ENCODE results near the gene RPTOR. TPM values are rescaled to one million over a fixed set of nuclear protein-coding genes. Genes with fewer than 3 reads are reported as not detected.
"Not testable (repeated sequence)": the region's sequence is repeated elsewhere in the genome, so short reads cannot be mapped to it uniquely, and the experiment has no call there.

RPTOR gene
- polyA plus RNA-seq, 4 donors: 3.2 to 16.5 (median 10.1) TPM

DNA sequence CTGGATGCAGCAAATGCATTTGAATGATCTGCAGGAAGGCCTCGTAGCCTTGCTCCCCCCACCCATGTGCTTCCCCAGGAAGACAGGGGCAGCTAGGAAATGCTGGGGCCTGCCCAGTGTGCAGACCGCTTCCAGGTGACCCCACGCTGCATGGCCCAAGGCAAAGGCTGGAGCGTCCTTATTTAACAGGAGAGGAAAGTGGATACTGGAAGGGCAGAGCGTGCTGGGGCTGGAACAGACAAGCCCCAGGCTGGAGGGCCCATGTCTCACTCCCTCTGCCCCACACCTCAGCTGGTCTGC, 42.1 kb upstream of the RPTOR start:
- no peaks in the 10 kb centered on the region for H3K9me3 ChIP-seq (ENCODE audit: control insufficient read depth in 2 of 2, insufficient read depth in 1 of 2, low read depth in 1 of 2, low read length in 1 of 2)
- H3K27me3 ChIP-seq (ENCODE audit: control insufficient read depth in 3 of 3, insufficient read depth in 3 of 3, low read length in 3 of 3): peaks cover 0 to 31% (median 0%) of the 10 kb centered on the region in 3 donors
- H3K27ac ChIP-seq (ENCODE audit: low read depth in 1 of 3, low read length in 2 of 3): no peak overlapping the region
- 72 to 85% (median 74%) methylated on average over 5 of the region's 5 CpGs for WGBS, 3 donors
- no peaks in the 10 kb centered on the region for H3K4me1 ChIP-seq (ENCODE audit: control insufficient read depth in 3 of 3, insufficient read depth in 2 of 3, low read depth in 1 of 3, low read length in 2 of 3)
- no peak for DNase-seq
- no peak for FAIRE-seq
- no peaks in the 10 kb centered on the region for H3K36me3 ChIP-seq (ENCODE audit: control insufficient read depth in 3 of 3, insufficient read depth in 2 of 3, low read depth in 1 of 3, low read length in 3 of 3)
- H3K4me3 ChIP-seq (ENCODE audit: low read depth in 1 of 3, low read length in 3 of 3): no peak overlapping the region

DNA sequence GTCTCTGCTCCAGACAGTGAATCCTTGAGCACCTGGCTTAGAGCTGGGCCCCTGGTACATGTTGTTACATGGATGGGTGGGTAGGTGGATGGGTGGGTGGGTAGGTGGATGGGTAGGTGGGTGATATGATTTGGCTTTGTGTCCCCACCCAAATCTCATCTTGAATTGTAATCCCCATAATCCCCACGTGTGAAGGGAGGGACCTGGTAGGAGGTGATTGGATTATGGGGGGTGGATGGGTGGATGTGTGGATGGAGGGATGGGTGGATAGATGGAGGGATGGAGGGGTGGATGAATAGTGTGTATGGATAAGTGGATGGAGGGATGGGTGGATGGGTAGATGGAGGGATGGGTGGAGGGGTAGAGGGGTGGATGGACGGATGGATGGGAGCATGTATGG, 41.6 kb upstream of the RPTOR start:
- H3K9me3 ChIP-seq (ENCODE audit: control insufficient read depth in 2 of 2, insufficient read depth in 1 of 2, low read depth in 1 of 2, low read length in 1 of 2): no peaks in the 10 kb centered on the region
- WGBS, 3 donors: 57 to 80% (median 78%) methylated on average over 2 of the region's 2 CpGs
- no peak overlapping the region for H3K4me3 ChIP-seq (ENCODE audit: low read depth in 1 of 3, low read length in 3 of 3)
- no peak for DNase-seq
- H3K36me3 ChIP-seq (ENCODE audit: control insufficient read depth in 3 of 3, insufficient read depth in 2 of 3, low read depth in 1 of 3, low read length in 3 of 3): no peaks in the 10 kb centered on the region
- H3K27me3 ChIP-seq (ENCODE audit: control insufficient read depth in 3 of 3, insufficient read depth in 3 of 3, low read length in 3 of 3): peaks cover 0 to 31% (median 0%) of the 10 kb centered on the region in 3 donors
- H3K27ac ChIP-seq (ENCODE audit: low read depth in 1 of 3, low read length in 2 of 3): no peak overlapping the region
- no peaks in the 10 kb centered on the region for H3K4me1 ChIP-seq (ENCODE audit: control insufficient read depth in 3 of 3, insufficient read depth in 2 of 3, low read depth in 1 of 3, low read length in 2 of 3)
- FAIRE-seq: no peak

GRCh38 chr17:80503921-80504320, 40.7 kb upstream of the RPTOR start:
- Histone ChIP-seq H3K9me3 (ENCODE audit: control insufficient read depth in 2 of 2, insufficient read depth in 1 of 2, low read depth in 1 of 2, low read length in 1 of 2) (no peaks in the 10 kb centered on the region), H3K27ac (ENCODE audit: low read depth in 1 of 3, low read length in 2 of 3) (no peak overlapping the region), H3K27me3 (ENCODE audit: control insufficient read depth in 3 of 3, insufficient read depth in 3 of 3, low read length in 3 of 3) (peaks cover 0 to 29% (median 0%) of the 10 kb centered on the region in 3 donors), H3K36me3 (ENCODE audit: control insufficient read depth in 3 of 3, insufficient read depth in 2 of 3, low read depth in 1 of 3, low read length in 3 of 3) (no peaks in the 10 kb centered on the region), H3K4me1 (ENCODE audit: control insufficient read depth in 3 of 3, insufficient read depth in 2 of 3, low read depth in 1 of 3, low read length in 2 of 3) (no peaks in the 10 kb centered on the region), H3K4me3 (ENCODE audit: low read depth in 1 of 3, low read length in 3 of 3) (no peak overlapping the region)
- DNase-seq (no peak), FAIRE-seq (no peak)

DNA sequence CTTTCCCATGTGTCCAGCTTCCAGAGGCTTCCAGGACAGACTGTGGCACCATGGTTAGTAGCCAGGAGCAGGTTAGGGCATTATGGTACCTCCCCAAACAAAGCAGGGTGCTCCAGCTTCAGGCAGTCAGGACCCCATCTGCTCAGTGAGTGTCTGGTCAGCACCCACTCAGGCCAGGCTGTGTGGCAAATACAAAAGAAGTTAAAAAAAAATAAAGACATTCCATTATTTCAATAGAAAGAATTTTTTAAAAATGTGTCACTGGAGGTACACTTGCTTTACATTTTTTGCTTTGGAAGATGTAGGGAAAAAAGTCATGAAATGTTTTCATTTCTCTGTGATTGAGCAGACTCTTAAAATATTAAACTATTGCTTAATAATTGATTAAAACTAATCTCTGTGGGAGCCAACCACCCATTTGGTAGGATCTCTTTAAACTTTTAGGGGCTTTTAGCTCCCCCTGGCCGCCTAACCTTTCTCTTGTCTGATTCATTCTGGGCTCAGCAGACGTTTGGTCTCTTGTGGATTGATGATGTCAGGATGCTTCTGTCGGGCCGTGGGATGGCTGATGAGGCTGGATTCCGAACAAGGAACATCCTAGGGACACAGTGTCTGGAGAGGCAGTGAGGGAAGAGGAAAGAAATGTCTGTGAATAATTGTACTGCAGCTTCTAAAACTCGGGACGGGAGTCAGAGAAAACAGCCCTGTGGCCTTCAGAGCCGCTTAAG, 39.8 kb upstream of the RPTOR start:
- H3K4me3 ChIP-seq (ENCODE audit: low read depth in 1 of 3, low read length in 3 of 3): no peak overlapping the region
- H3K9me3 ChIP-seq (ENCODE audit: control insufficient read depth in 2 of 2, insufficient read depth in 1 of 2, low read depth in 1 of 2, low read length in 1 of 2): no peaks in the 10 kb centered on the region
- no peaks in the 10 kb centered on the region for H3K4me1 ChIP-seq (ENCODE audit: control insufficient read depth in 3 of 3, insufficient read depth in 2 of 3, low read depth in 1 of 3, low read length in 2 of 3)
- FAIRE-seq (no peak), DNase-seq (no peak)
- H3K27ac ChIP-seq (ENCODE audit: low read depth in 1 of 3, low read length in 2 of 3): no peak overlapping the region
- no peaks in the 10 kb centered on the region for H3K36me3 ChIP-seq (ENCODE audit: control insufficient read depth in 3 of 3, insufficient read depth in 2 of 3, low read depth in 1 of 3, low read length in 3 of 3)
- H3K27me3 ChIP-seq (ENCODE audit: control insufficient read depth in 3 of 3, insufficient read depth in 3 of 3, low read length in 3 of 3): peaks cover 0 to 31% (median 0%) of the 10 kb centered on the region in 3 donors
- WGBS, 3 donors: 28 to 33% (median 33%) methylated on average over 8 of the region's 8 CpGs

GRCh38 chr17:80507177-80507576, 37.5 kb upstream of the RPTOR start:
- H3K27me3 ChIP-seq (ENCODE audit: control insufficient read depth in 3 of 3, insufficient read depth in 3 of 3, low read length in 3 of 3): peaks cover 0 to 35% (median 2%) of the 10 kb centered on the region in 3 donors
- H3K4me1 ChIP-seq (ENCODE audit: control insufficient read depth in 3 of 3, insufficient read depth in 2 of 3, low read depth in 1 of 3, low read length in 2 of 3); FAIRE-seq; H3K36me3 ChIP-seq (ENCODE audit: control insufficient read depth in 3 of 3, insufficient read depth in 2 of 3, low read depth in 1 of 3, low read length in 3 of 3); H3K4me3 ChIP-seq (ENCODE audit: low read depth in 1 of 3, low read length in 3 of 3); H3K9me3 ChIP-seq (ENCODE audit: control insufficient read depth in 2 of 2, insufficient read depth in 1 of 2, low read depth in 1 of 2, low read length in 1 of 2); DNase-seq; H3K27ac ChIP-seq (ENCODE audit: low read depth in 1 of 3, low read length in 2 of 3): not testable (repeated sequence)
- WGBS, 3 donors: 51 to 61% (median 59%) methylated on average over 4 of the region's 4 CpGs

DNA sequence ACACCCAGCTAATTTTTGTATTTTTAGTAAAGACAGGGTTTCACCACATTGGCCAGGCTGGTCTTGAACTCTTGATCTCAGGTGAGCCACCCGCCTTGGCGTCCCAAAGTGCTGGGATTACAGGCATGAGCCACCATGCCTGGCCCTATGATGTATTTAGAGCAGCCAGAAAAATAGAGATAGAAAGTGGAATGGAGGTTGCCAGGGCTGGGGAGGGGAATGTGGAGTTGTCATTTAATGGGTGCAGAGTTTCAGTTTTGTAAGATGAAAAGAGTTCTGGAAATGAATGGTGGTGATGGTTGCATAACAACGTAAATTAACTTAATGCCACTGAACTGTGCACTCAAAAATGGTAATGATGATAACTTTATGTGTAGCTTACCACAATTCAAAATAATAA, 36.7 kb upstream of the RPTOR start:
- Histone ChIP-seq H3K9me3 (ENCODE audit: control insufficient read depth in 2 of 2, insufficient read depth in 1 of 2, low read depth in 1 of 2, low read length in 1 of 2) (no peaks in the 10 kb centered on the region), H3K4me3 (ENCODE audit: low read depth in 1 of 3, low read length in 3 of 3) (no peak overlapping the region), H3K36me3 (ENCODE audit: control insufficient read depth in 3 of 3, insufficient read depth in 2 of 3, low read depth in 1 of 3, low read length in 3 of 3) (no peaks in the 10 kb centered on the region), H3K27ac (ENCODE audit: low read depth in 1 of 3, low read length in 2 of 3) (no peak overlapping the region), H3K4me1 (ENCODE audit: control insufficient read depth in 3 of 3, insufficient read depth in 2 of 3, low read depth in 1 of 3, low read length in 2 of 3) (no peaks in the 10 kb centered on the region), H3K27me3 (ENCODE audit: control insufficient read depth in 3 of 3, insufficient read depth in 3 of 3, low read length in 3 of 3) (peaks cover 0 to 33% (median 2%) of the 10 kb centered on the region in 3 donors)
- no peak for DNase-seq
- 76 to 84% (median 78%) methylated on average over 3 of the region's 3 CpGs for WGBS, 3 donors
- no peak for FAIRE-seq

DNA sequence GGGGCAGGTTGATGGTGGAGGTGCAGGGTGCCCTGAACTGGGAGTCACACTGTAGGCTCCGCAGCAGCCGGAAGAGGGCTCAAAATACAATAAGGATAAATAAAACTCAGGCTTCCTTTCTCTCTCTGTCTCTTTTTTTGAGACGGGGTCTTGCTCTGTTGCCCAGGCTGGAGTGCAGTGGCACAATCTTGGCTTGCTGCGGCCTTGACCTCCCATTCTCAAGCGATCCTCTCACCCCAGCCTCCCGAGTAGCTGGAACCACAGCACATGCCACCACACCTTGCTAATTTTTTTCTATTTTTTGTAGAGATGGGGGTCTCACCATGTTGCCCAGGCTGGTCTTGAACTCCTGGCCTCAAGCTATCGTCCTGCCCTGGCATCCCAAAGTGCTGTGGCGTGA, 35.3 kb upstream of the RPTOR start:
- FAIRE-seq (no peak), DNase-seq (no peak)
- no peaks in the 10 kb centered on the region for H3K4me1 ChIP-seq (ENCODE audit: control insufficient read depth in 3 of 3, insufficient read depth in 2 of 3, low read depth in 1 of 3, low read length in 2 of 3)
- WGBS, 3 donors: 71 to 76% (median 73%) methylated on average over 8 of the region's 8 CpGs
- H3K4me3 ChIP-seq (ENCODE audit: low read depth in 1 of 3, low read length in 3 of 3): no peak overlapping the region
- no peak overlapping the region for H3K27ac ChIP-seq (ENCODE audit: low read depth in 1 of 3, low read length in 2 of 3)
- H3K36me3 ChIP-seq (ENCODE audit: control insufficient read depth in 3 of 3, insufficient read depth in 2 of 3, low read depth in 1 of 3, low read length in 3 of 3): no peaks in the 10 kb centered on the region
- no peaks in the 10 kb centered on the region for H3K9me3 ChIP-seq (ENCODE audit: control insufficient read depth in 2 of 2, insufficient read depth in 1 of 2, low read depth in 1 of 2, low read length in 1 of 2)
- H3K27me3 ChIP-seq (ENCODE audit: control insufficient read depth in 3 of 3, insufficient read depth in 3 of 3, low read length in 3 of 3): peaks cover 0 to 33% (median 2%) of the 10 kb centered on the region in 3 donors

GRCh38 chr17:80510132-80510531, 34.5 kb upstream of the RPTOR start:
- H3K4me3 ChIP-seq (ENCODE audit: low read depth in 1 of 3, low read length in 3 of 3): no peak overlapping the region
- H3K4me1 ChIP-seq (ENCODE audit: control insufficient read depth in 3 of 3, insufficient read depth in 2 of 3, low read depth in 1 of 3, low read length in 2 of 3): no peaks in the 10 kb centered on the region
- H3K27me3 ChIP-seq (ENCODE audit: control insufficient read depth in 3 of 3, insufficient read depth in 3 of 3, low read length in 3 of 3): peaks cover 0 to 32% (median 2%) of the 10 kb centered on the region in 3 donors
- H3K27ac ChIP-seq (ENCODE audit: low read depth in 1 of 3, low read length in 2 of 3): no peak overlapping the region
- DNase-seq: no peak
- H3K36me3 ChIP-seq (ENCODE audit: control insufficient read depth in 3 of 3, insufficient read depth in 2 of 3, low read depth in 1 of 3, low read length in 3 of 3): no peaks in the 10 kb centered on the region
- FAIRE-seq: no peak
- 78 to 81% (median 81%) methylated on average over 14 of the region's 14 CpGs for WGBS, 3 donors
- no peaks in the 10 kb centered on the region for H3K9me3 ChIP-seq (ENCODE audit: control insufficient read depth in 2 of 2, insufficient read depth in 1 of 2, low read depth in 1 of 2, low read length in 1 of 2)

DNA sequence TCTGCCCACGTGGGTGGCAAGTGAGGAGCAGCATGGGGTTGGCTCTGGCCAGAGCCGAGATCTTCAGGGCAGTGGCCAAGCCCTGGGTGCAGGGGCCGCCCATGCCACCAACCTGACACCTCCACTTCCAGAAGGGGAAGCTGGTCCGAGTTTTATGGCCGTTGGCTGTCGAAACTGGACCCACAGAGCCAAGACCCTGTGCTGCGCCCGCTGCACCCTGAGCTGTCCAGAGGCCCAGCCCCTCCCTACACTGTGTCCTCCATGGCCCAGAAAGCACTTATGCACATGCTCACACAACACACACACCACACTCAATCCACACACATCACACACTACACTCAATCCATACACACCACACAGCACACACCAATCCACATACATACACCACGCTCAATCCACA, 33.9 kb upstream of the RPTOR start:
- no peaks in the 10 kb centered on the region for H3K4me1 ChIP-seq (ENCODE audit: control insufficient read depth in 3 of 3, insufficient read depth in 2 of 3, low read depth in 1 of 3, low read length in 2 of 3)
- H3K4me3 ChIP-seq (ENCODE audit: low read depth in 1 of 3, low read length in 3 of 3): no peak overlapping the region
- no peak for DNase-seq
- 64 to 81% (median 66%) methylated on average over 5 to 9 of the region's 9 CpGs for WGBS, 3 donors
- no peak for FAIRE-seq
- H3K36me3 ChIP-seq (ENCODE audit: control insufficient read depth in 3 of 3, insufficient read depth in 2 of 3, low read depth in 1 of 3, low read length in 3 of 3): no peaks in the 10 kb centered on the region
- H3K27ac ChIP-seq (ENCODE audit: low read depth in 1 of 3, low read length in 2 of 3): no peak overlapping the region
- peaks cover 0 to 29% (median 2%) of the 10 kb centered on the region in 3 donors for H3K27me3 ChIP-seq (ENCODE audit: control insufficient read depth in 3 of 3, insufficient read depth in 3 of 3, low read length in 3 of 3)
- H3K9me3 ChIP-seq (ENCODE audit: control insufficient read depth in 2 of 2, insufficient read depth in 1 of 2, low read depth in 1 of 2, low read length in 1 of 2): no peaks in the 10 kb centered on the region

Data from small intestine (tissue), 7 donors.